K562 (cell line): ENCODE measurements around the gene PHB1. TPM values are rescaled to one million over a fixed set of nuclear protein-coding genes. Genes with fewer than 3 reads are reported as not detected.

Experiments
- ATAC-seq: fragments of 200-7000 bp; cut with Tn5 transposase; 3 replicates; pipeline ENCODE4 v1.9.1; 2020; ENCODE audit warnings: moderate library complexity
- BruUV-seq: library from RNA; stranded (reverse); fragments of 400-500 nt; replicated peaks from 2 replicates; lab custom pipeline; 2021; lab: Mats Ljungman, UMichigan
- CTCF ChIA-PET: fragments of 300-600 bp; formaldehyde crosslinking; extraction: SDS; loops from one replicate; lab custom pipeline; 2021; ENCODE audit warnings: low intra/inter-chr PET ratio; lab: Yijun Ruan, JAX
- POLR2A ChIA-PET: fragments of 300-600, 350-650 bp; sonication (Branson Sonifier 250); formaldehyde crosslinking; extraction: SDS; loops from one replicate; lab custom pipeline; 2021; ENCODE audit warnings: antibody characterized with exemption, inconsistent platforms; lab: Yijun Ruan, JAX
- DNase-seq, 4 experiments: peaks; one replicate each; pipeline versions ENCODE4 v3.0.0 to v3.0.0-alpha.2; 2011 to 2018; ENCODE audit warnings: low spot score in 3 of 4, mixed read lengths in 3 of 4; ENCODE audit errors: extremely low read depth in 1 of 4
- FAIRE-seq: peaks from 2 replicates; lab custom pipeline; 2011; peaks lifted over from hg19 to GRCh38; lab: Jason Lieb, UNC
- H2AFZ ChIP-seq: 2 replicates; pipeline ENCODE4 v1.6.0; 2011; ENCODE audit warnings: low read depth, low read length, control low read depth, inconsistent platforms
- H3K27ac ChIP-seq: fragments of 200-600 bp; 3 replicates; pipeline ENCODE4 v1.8.0; 2011; ENCODE audit warnings: low read depth, mild to moderate bottlenecking, control low read depth, inconsistent platforms, low read length, moderate library complexity, mixed read lengths; ENCODE audit errors: extremely low read depth
- H3K27me3 ChIP-seq, 2 experiments: fragments of 300-600 bp in 1 of 2; 2 replicates in 1 of 2; 3 replicates in 1 of 2; pipeline versions ENCODE4 v1.6.0 to v1.8.0; 2011; ENCODE audit warnings: inconsistent platforms in 2 of 2, low read length in 2 of 2, mild to moderate bottlenecking in 1 of 2, mixed read lengths in 1 of 2, moderate library complexity in 1 of 2; ENCODE audit not compliant: control insufficient read depth in 2 of 2, insufficient read depth in 2 of 2
- H3K36me3 ChIP-seq: fragments of 300-600 bp; 3 replicates; pipeline ENCODE4 v1.8.0; 2011; ENCODE audit warnings: mild to moderate bottlenecking, low read length, inconsistent platforms; ENCODE audit not compliant: control insufficient read depth, insufficient read depth
- H3K4me1 ChIP-seq, 2 experiments: fragments of 200-600 bp in 1 of 2; replicated peaks in 1 of 2; 2 replicates in 1 of 2; 3 replicates in 1 of 2; pipeline versions ENCODE4 v1.5.1 to v1.8.0; 2011; ENCODE audit warnings: inconsistent platforms in 2 of 2, low read length in 2 of 2, mild to moderate bottlenecking in 1 of 2, mixed read lengths in 1 of 2, moderate library complexity in 1 of 2; ENCODE audit not compliant: control insufficient read depth in 2 of 2, insufficient read depth in 2 of 2
- H3K4me2 ChIP-seq: 2 replicates; pipeline ENCODE4 v1.6.1; 2011; ENCODE audit warnings: low read length, control low read depth, inconsistent platforms, mixed read lengths; ENCODE audit not compliant: insufficient read depth
- H3K4me3 ChIP-seq: fragments of 200-600 bp; sonication (generic), shearing (Covaris generic); 2 replicates; pipeline ENCODE4 v1.5.1; 2016; ENCODE audit warnings: control low read depth, inconsistent platforms
- H3K79me2 ChIP-seq: fragments of 200-600 bp; 3 replicates; pipeline ENCODE4 v1.8.0; 2011; ENCODE audit warnings: low read length, inconsistent platforms; ENCODE audit not compliant: control insufficient read depth, insufficient read depth
- H3K9ac ChIP-seq, 2 experiments: 2 replicates each; pipeline versions ENCODE4 v1.6.0 to v1.6.1; 2011; ENCODE audit warnings: low read depth in 2 of 2, low read length in 2 of 2, control low read depth in 1 of 2, inconsistent platforms in 1 of 2, mild to moderate bottlenecking in 1 of 2, mixed read lengths in 1 of 2; ENCODE audit not compliant: insufficient read depth in 1 of 2
- H3K9me1 ChIP-seq: one replicate; pipeline ENCODE4 v1.6.0; 2011; ENCODE audit warnings: inconsistent platforms, mild to moderate bottlenecking, low read length, moderate library complexity; ENCODE audit not compliant: control insufficient read depth, insufficient read depth
- H3K9me3 ChIP-seq: replicated peaks from 2 replicates; pipeline ENCODE4 v1.5.1; 2011; ENCODE audit warnings: low read depth, low read length, inconsistent platforms; ENCODE audit not compliant: control insufficient read depth, insufficient read depth
- H4K20me1 ChIP-seq: replicated peaks from 2 replicates; pipeline ENCODE4 v1.6.1; 2011; ENCODE audit warnings: low read length, inconsistent platforms, mixed read lengths; ENCODE audit not compliant: control insufficient read depth, insufficient read depth
- E2F3 ChIP-seq: fragments of 250-450 bp; sonication (Bioruptor Pico); IDR thresholded peaks from 2 replicates; pipeline ENCODE4 v1.4.0; 2020; ENCODE audit warnings: mild to moderate bottlenecking
- NFRKB ChIP-seq: fragments of 450-650 bp; IDR thresholded peaks from 2 replicates; pipeline ENCODE4 v1.6.1; 2016; ENCODE audit warnings: low read depth
- SMARCA4 ChIP-seq: fragments of 450-650 bp; IDR thresholded peaks from 2 replicates; pipeline ENCODE4 v1.6.1; 2016
- VEZF1 ChIP-seq: fragments of 200-800 bp; sonication (Bioruptor generic); IDR thresholded peaks from 2 replicates; pipeline ENCODE4 v1.6.1; 2017; ENCODE audit warnings: missing genetic modification characterization, missing compliant biosample characterization
- WGBS: fragments of 100-300 bp; shearing (Covaris generic); methylation state at CpG from one replicate; pipeline ENCODE4 v1.1.6; 2016; ENCODE audit warnings: low coverage, mixed read lengths; ENCODE audit not compliant: insufficient coverage; ENCODE audit errors: missing lambda C conversion rate; 5-methylcytosine and 5-hydroxymethylcytosine counted together
- in situ Hi-C: fragments of 300-500 bp; cut with MboI; formaldehyde crosslinking; loops from 4 replicates; pipeline ENCODE4 v1.15.0; 2018; ENCODE audit warnings: inconsistent platforms, mixed read lengths
- intact Hi-C: fragments of 100-400 bp; cut with micrococcal nuclease; formaldehyde crosslinking; loops from 2 replicates; pipeline ENCODE4 v1.14.2; 2022
- polyA plus RNA-seq, 8 experiments: library from polyadenylated mRNA; depleted of rRNA in 4 of 8; stranded (reverse) in 5 of 8; unstranded in 3 of 8; fragments of >200 nt; fragmentation: Nextera tagmentation in 2 of 8; fragmentation: Illumina TruSeq in 1 of 8; extraction: Ambion mirVana in 2 of 8; extraction: Trizol in 1 of 8; gene quantifications; 2 replicates each; pipeline versions ENCODE4 v1.2.1 to v1.2.3, GENCODE V29; 2011 to 2014; ENCODE audit warnings: inconsistent platforms in 1 of 8, missing spikeins in 1 of 8
- total RNA-seq, 7 experiments: library from RNA; depleted of rRNA in 6 of 7; stranded (reverse); fragments of >200 nt in 6 of 7; fragmentation: Illumina TruSeq in 2 of 7; extraction: Trizol in 2 of 7; gene quantifications; 2 replicates each; pipeline versions ENCODE4 v1.2.1 to v1.2.3, GENCODE V29; 2011 to 2021; ENCODE audit warnings: low replicate concordance in 1 of 7
- TF ChIP-seq, protein P1 (sequence below): fragments of 250-450 bp; sonication (Bioruptor Pico); IDR thresholded peaks from 2 replicates; pipeline ENCODE4 v1.6.1; 2021; ENCODE audit warnings: mild to moderate bottlenecking

Gene PHB1
- total and polyA plus RNA-seq, 9 of the 15 experiments (the other 6 are each of a cell fraction or from before 2014, with no cell fraction given) = 191 to 818 (median 349) TPM

GRCh38 chr17:49404906-49405305, 9.8 kb downstream of the PHB1 start:
- no peaks in the 10 kb centered on the region for H3K9me3 ChIP-seq
- no peak for FAIRE-seq
- no peak for DNase-seq
- BruUV-seq = no TSS peak
- ChIA-PET POLR2A (no interaction called here), CTCF (no interaction called here)
- WGBS = 94% methylated on average over 13 of the region's 14 CpGs
- in situ Hi-C loops (no loop called here), intact Hi-C loops (no loop called here)
- no peak overlapping the region for H2AFZ ChIP-seq
- no peak overlapping the region for H3K4me3 ChIP-seq
- no peak overlapping the region for H3K27ac ChIP-seq
- H3K36me3 ChIP-seq = peaks cover 73% of the 10 kb centered on the region
- no peak overlapping the region for H3K9ac ChIP-seq
- no peaks in the 10 kb centered on the region; a peak in 1 of 5 replicates for H3K4me1 ChIP-seq
- no peaks in the 10 kb centered on the region for H3K9me1 ChIP-seq
- no peaks in the 10 kb centered on the region for H3K79me2 ChIP-seq
- H3K4me2 ChIP-seq = no peak overlapping the region
- no peaks in the 10 kb centered on the region for H3K27me3 ChIP-seq
- TF ChIP-seq, protein P1, sequence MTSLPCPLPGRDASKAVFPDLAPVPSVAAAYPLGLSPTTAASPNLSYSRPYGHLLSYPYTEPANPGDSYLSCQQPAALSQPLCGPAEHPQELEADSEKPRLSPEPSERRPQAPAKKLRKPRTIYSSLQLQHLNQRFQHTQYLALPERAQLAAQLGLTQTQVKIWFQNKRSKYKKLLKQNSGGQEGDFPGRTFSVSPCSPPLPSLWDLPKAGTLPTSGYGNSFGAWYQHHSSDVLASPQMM (CRISPR knock-in tag) = no peak
- TF ChIP-seq VEZF1 (CRISPR knock-in tag) (no peak), NFRKB (no peak), SMARCA4 (no peak), E2F3 (no peak)
- 0 out of 2 replicates have a peak, but pooled peaks cover 4% of the 10 kb centered on the region for H4K20me1 ChIP-seq
- no peak for ATAC-seq
